Stimulated activated CD4-positive, alpha-beta T cell treated with anti-CD3 and anti-CD28 coated beads, Interleukin-1b, Interleukin-23, amount 100 ng/mL, for 24 hours (primary cell): ENCODE measurements around the gene G3BP2.
"Not testable (repeated sequence)": the region's sequence is repeated elsewhere in the genome, so short reads cannot be mapped to it uniquely, and the experiment has no call there.

ENCODE experiments used
- DNase-seq, 4 experiments: peaks; one replicate each; pipeline ENCODE4 v3.0.0-alpha.2; 2020; ENCODE audit warnings: low read depth in 4 of 4, low spot score in 1 of 4

The G3BP2 gene

DNA sequence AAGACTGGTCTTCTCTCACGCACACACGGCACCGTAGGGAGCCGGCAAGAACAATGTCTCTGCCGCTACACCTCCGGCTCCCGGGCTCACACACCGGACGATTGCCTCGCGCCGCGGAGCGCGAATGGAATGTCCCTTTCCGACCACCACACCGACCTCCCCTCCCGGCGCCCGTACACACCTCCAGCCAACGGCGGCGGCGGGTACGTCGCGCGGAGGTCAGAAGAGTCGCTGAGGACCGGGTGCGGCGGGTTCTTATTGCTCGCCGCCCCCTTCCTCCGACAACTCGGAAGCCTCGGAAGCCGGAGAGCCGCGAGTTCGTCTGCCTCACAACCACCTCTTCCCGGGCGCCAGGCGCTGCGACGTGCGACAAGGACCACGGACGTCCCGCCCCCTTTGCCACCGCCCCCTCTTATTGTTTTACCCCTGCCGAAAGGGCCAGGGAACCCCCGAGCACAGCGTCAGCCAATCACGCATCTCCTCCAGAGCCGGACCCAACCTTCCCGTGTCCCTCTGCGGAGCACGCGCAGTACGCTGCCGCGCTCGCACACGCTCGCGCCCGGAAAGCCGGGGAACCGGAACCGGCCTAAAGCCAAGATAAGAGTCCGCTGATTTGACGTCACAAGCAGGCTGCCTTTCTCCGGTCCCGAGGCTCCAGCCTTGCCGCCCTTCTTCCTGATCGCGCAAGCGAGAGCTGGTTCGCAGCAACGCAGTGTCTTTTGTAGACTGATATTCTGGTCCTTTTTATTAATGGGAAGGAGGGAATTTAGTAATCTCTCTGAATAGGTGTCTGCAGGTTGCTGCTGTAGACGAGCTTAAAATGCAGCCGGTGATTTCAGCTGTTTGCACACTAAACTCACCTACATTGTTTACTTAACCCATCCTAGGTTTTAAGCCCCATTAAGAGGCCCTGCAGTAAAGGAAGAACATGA is at the start of gene G3BP2:
Gene G3BP2, minus strand, starts transcription at position 385 of the 932 bp plus-strand sequence. CDS start 11,386 bp downstream, outside the sequence.
- DNase-seq, result peak; percentile 87 to 96 (median 92)

DNA sequence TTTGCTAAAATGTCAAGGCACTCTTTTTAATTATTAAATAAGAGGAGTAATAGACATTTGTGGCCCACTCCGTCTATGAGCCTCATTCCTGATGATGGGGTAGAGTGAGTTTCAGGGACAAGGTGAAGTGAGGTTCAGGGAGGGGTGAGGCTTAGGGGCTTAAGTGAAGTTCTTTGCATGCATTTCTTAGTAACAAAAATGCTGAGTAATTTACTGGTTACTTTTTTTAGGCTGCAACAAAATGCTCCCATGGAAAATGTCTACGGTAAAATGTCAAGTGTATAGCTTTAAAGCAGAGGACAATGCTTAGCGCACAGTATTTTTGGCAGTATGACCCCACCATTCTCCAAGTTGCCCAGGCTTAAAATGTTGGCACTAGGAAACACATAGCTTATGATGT is 49.2 kb upstream of the G3BP2 start:
- no peak for DNase-seq

DNA sequence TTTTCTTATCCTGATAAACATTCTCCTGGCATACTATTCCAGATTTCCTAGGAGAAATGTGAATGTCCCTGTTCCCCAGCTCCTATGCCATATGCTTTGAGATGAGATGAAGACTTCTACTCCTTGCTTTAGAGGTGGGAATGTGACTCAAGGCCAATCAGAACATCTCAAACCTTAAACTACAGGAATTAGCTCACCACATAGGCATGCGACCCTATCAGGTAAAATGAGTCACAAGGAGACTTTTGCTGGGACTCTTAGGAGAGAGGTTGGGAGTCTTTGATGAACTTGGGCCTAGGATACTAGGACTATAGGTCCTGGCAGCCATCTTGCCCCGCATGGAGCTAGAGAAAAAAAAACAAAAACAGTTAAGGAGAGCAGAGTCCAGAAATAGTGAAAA is 45.3 kb upstream of the G3BP2 start:
- no peak for DNase-seq

DNA sequence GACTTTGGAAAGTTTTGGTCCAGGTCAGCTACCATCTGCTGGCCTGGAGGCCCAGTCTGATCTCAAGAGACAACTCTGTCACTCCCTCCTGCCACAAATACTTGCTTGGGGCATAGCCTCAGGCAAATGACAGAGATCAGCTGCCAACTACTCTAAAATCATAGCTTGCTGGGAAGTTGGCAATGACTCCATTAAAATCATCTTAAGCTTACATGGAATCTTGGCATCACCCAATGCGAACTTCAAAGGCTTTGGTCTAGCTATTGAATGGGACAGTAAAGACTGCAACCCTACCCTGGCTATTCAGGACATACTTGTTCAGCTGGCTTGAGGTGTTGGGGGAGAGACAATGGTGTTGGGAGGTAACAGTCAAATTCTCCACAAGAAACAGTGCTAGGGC is 44.2 kb upstream of the G3BP2 start:
- no peak for DNase-seq

DNA sequence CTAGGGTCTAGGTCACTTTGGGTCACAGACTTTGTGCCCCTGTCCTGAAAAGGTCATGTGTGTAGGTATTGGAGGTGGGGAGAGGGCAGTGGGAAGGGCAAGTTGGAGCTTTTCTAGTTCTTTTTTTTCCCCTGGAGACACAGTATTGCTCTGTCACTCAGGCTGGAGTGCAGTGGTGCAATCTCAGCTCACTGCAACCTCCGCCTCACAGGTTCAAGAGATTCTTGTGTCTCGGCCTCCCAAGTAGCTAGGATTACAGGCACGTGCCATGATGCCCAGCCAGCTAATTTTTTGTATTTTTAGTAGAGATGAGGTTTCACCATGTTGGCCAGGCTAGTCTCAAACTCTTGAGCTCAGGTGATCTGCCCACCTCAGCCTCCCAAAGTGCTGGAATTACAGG is 42.8 kb upstream of the G3BP2 start:
- DNase-seq, result not testable (repeated sequence)

DNA sequence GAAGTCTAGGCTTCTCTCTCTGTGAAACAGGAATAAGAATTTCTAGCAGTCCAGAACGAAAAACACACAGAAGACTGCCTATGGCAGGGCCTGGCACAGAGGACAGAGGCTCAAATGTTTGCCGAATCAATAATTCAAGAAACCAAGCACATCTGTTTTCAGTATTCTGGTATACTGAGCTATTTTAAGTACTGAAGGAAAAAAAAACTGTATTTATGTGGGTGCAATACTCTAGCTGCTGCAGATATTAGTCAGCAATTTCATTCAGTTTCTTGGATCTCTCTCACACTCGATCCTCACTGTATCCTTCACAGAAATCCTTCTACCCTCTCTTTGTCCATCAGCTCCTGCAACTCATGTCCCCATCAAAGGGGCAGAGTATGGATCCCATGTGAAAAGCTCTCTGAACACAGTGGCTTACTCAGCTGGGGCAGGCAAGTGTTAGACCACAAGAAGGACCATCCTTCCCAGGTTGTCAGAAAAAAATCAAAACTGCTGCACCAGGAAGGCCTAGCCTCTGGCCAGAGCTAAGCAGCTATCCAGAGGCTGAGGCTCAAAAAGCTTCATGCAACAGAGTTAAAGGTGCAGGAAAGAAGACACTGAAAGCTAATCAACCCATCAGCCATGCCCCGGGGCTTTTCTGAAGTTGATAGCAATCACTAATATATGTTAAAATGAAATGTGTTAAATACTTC is 42.0 kb upstream of the G3BP2 start:
- no peak for DNase-seq

DNA sequence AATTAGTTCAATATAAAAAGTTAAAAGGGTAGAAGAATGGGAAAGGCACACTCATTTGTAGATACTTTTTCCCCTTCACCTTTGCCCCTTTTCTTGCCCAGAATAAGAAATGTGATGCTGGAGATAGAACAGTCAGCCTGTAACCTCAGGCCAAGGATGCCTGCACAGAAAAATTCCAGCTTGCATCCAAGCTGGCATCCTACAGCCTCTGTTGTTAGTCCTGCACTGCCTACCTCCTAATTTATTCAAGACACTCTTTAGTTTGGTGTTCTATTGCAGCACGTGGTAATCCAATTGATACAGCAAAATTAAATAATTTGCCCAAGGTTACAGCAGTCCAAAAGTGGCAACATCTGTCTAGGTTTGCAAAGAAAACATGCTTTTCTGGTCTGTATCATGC is 41.5 kb upstream of the G3BP2 start:
- DNase-seq, result no peak

DNA sequence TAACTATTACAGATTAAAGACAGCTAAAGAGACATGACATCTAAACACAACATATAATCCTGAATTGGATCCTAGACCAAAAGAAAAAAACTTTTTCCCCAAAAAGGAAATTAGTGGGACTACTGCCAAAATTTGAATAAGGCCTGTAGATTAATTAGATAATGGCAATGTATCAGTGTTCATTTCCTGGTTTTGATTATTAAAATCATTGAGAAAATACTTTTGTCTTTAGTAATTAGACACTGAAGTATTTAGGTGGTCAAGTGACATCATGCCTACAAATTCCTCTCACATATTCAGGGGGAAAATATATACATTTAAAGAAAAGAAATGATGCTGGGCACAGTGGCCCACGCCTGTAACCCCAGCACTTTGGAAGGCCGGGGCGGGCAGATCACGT is 40.8 kb upstream of the G3BP2 start:
- DNase-seq, result no peak

DNA sequence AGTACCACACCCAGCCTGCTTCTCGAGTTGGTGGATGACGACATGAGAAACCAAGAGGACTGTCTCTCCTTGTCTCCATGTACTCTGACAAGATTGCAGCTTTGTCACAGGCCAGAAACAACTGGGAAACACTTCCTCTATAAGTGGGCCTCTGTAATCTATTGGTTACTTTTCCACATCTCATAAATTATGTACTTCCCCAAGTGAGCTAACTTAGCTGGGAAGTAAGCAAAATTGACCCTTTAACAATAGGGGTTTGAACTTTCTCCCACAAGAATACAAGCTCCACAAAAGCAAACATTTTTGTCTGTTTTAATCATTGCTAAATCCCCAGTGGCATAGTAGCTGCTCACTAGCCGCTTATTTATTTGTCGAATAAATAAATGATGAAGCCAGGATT is 37.0 kb upstream of the G3BP2 start:
- no peak for DNase-seq

DNA sequence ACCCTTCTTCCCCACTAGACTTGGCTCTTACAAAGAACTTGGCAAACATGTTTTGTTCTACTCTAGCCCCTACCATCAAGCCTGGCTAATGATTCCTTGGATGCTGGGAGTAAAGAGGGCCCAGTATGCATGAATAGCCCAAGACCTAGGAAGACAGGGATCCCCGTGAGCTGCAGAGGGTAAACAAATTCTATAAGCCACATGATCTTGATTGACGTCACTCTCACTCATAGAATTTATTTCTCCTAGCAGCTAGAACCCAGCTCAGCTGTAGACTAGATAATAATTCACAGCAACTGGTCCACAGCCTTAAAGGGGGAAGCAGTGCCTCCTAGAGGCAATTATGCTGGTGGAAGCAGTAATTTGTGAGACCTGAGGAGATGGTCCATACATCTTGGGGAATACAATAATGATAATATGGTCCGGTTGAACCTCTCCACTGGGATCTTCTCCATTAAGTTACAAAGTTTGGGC is 35.0 kb upstream of the G3BP2 start:
- no peak for DNase-seq

DNA sequence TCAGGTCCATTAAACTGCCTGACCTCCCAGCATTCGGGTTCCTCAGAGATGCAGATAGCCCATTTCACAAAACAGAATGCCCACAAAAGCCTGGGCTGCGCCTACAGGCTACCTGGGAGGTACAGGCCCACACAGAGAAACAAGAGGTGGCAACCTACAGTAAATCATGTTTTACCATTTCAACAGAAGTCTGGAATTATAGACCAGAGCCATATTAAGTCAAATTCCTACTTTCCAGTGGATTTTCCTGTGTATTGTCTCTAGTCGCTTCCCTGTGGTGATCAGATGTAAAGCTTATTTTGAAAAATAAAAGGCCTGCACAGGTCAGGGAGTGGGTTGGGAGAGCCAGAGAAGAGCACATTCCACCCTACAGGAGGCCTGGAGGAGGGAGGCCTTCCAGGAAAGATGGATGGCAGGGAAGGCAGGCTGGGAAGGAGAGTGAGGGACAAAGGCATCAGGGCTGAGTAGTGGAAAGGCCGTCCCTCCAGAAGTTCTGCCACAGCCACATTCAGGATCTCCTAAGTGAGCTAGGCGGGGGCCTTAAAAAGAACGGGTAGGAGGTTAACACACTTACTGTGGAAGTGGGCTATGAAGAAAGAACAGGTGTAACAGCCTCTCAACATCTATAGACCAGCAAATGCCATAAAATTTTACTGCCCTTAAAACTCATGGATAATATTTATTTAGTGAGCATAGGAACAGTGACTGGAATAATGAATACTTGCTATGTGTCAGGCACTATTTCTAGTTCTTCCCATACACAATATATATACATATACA is 32.2 kb upstream of the G3BP2 start:
- DNase-seq, result no peak

DNA sequence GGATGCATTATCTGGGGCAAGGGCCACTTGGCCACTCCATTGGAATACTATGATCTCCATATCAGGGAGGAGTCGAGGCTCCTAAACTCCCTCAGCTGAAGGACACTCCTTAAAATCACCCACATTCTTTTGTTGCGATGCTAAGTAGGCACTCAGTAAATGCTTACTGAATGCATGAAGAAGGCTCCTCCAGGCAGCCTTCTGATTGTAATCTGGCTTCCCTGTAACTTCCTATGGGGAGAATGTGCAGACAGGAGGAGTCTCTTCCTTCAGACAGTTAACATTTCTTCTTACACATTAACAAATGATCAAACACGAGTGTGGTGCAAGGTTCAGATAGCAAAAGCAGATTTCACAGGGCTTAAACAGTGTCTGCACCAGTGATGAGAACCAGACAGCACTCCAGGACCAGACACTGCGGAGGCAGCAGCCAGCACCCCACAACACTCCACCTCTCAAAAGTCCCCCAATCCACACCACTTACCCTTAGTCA is 29.8 kb upstream of the G3BP2 start:
- DNase-seq, result no peak

DNA sequence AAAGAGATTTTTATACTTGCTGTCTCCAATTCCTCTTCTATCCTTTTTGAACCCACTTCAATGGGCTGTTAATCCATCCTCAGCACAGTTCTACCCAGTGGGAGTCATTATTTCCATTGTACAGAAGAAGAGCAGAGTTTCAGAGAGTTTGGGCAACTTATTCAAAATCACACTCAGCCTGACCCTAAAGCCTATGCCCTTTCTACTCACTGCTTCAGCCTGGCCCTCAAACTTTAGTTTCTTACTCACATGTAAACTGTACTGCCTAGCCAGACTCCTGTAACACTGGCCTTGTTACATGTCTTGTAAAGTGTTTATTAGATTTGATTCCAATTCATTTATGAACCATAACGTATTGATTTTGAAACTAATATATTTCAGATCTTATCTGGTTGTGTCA is 26.1 kb upstream of the G3BP2 start:
- no peak for DNase-seq

DNA sequence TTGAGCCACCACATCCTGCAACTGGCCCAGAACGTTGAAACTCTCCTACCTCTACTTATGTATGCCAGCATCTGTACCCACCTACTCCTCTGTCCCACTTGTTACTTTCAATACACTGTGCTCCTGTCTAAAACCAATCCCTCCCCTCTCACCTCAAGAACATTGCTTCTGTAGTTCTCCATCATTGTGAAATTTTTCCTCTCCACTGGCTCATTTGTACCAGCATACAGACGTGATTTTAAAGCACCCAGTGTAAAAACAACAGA is 25.7 kb upstream of the G3BP2 start:
- DNase-seq, result no peak

DNA sequence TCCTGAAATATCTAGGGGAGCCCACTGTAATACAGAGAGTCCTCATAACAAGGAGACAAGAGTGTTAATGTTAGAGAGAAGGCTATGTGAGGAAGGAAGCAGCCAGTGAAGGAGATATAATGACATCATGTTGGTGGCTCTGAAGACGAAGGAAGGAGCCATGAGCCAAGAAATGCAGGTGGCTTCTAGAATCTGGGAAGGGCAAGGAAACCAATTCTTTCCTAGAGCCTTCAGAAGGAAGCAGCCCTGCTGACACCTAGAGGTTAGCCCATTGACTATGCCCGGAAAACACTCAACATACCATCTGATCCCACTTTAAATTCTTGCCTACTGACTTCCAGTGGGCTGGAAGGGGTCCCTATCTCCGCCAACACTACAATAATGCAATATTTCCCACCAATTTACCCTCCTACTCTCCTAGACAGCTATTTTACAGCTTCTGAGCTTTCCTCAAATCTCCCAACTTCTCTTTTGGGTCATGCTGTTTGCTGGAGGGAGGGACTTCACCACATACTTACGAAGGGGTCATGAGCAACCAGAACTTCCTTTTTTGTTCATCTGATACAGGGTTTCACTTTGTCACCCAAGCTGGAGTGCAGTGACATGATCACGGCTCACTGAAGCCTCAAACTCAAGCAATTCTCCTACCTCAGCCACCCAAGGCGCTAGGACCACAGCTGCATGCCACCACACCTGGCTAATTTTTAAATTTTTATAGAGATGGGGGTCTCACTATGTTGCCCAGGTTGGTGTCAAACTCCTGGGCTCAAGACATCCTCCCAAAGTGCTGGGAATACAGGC is 25.2 kb upstream of the G3BP2 start:
- no peak for DNase-seq

DNA sequence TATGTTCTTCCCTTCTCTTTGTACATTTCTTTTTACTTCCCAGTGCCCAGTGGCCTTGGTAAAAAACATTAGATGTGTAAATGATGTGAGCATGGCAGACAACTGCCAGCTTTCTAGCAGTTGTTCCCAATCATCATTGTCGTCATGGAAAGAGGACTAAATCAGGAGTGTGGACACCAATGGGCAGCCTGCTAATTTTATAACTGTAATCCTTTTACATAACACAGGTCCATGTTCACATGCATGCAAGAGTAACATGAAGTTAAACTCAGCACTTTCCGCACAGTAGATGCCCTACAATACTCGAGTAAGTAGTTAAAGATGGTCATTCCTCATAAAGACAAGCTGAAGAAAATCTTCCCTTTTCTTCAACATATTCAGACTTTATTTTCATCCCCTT is 23.4 kb upstream of the G3BP2 start:
- no peak for DNase-seq

DNA sequence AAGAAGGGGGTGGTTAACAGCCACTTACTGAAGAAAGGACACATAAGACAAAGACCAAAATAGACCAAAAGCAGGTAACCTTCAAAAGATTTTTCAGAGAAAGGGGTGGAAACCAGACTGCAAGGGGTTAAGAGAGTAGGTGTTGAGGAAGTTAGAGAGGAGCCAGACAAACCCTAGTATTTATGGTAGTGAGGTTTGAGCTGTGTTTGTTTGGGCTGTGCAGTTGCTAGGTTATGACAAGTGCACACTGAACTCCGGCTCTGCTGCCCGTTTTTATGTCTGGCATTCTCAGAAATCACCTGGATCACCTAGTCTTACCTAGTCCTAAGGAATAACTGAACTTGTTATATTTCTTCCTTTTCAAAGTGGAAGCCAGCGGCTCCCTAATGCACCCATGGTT is 22.9 kb upstream of the G3BP2 start:
- DNase-seq, result no peak

DNA sequence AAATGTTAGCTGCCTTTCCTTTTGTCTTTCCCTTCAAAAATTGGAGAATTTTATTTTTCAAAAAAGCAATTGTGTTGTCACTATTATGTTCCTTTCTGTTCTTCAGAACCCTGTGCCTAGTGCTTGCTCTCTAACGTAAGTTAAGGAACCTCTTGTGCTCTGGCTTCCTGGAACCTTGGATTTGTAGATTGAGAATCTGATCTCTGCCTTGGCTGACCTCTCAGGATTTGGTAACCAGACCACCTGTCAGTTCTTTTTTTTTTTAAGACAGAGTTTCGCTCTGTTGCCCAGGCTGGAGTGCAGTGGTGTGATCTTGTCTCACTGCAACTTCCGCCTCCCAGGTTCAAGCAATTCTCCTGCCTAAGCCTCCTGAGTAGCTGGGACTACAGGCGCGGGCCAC is 18.9 kb upstream of the G3BP2 start:
- not testable (repeated sequence) for DNase-seq

DNA sequence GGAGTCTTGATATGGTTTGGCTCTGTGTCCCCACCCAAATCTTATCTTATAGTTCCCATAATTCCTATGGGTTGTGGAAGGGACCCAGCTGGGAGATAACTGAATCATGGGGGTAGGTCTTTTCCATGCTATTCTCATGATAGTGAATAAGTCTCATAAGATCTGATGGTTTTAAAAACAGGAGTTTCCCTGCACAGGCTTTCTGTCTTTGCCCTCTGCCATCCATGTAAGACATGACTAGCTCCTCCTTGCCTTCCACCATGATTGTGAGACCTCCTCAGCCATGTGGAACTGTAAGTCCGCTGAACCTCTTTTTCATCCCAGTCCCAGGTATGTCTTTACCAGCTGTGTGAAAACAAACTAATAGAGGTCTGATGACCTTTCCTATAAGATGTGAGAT is 13.9 kb upstream of the G3BP2 start:
- not testable (repeated sequence) for DNase-seq

DNA sequence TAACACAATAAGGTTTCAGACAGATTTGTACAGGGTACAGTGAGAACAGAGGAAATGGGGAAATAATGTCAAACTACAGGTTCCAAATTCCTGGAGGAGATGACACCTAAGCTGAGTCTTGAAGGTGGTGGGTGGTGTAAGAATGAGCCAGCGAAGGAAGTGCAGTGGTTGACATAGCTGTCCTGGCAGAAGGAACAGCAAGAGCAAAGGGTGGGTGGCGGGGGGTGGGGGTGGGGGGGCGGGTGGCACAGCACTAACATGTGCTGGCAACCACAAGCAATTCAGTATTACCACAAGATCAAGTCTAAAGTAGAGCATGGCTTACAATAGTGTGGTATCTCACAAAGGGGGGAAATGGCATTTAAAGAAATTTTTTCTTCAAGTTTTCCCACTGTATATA is 13.1 kb upstream of the G3BP2 start:
- DNase-seq, result no peak
